AML-193 (cell line): ENCODE measurements around the gene TAF15.

Experiments
- DNase-seq, 2 experiments: peaks; one replicate each; lab custom pipeline; 2025; lab: John Stamatoyannopoulos, UW

The TAF15 gene

GRCh38 chr17:35872196-35872980, 63.1 kb downstream of the TAF15 start:
- DNase-seq = no peak

GRCh38 chr17:35875072-35875799, 66.0 kb downstream of the TAF15 start:
- no peak for DNase-seq

GRCh38 chr17:35875800-35876139, 66.5 kb downstream of the TAF15 start:
- no peak for DNase-seq

GRCh38 chr17:35876534-35876933, 67.2 kb downstream of the TAF15 start:
- DNase-seq = no peak

GRCh38 chr17:35877345-35878029, 68.2 kb downstream of the TAF15 start:
- DNase-seq = no peak

GRCh38 chr17:35878361-35878760, 69.1 kb downstream of the TAF15 start:
- no peak for DNase-seq

- peak; percentile 78 to 83 for DNase-seq
These were observed 70.7 kb downstream of the TAF15 start, which contains the start of gene CCL5 for GRCh38 chr17:35879773-35880654. CCL5 (minus strand) TSS chr17:35880360.

- DNase-seq = no peak
These were observed 80.0 kb downstream of the TAF15 start for GRCh38 chr17:35889241-35889640.

GRCh38 chr17:35889818-35890773, 80.8 kb downstream of the TAF15 start:
- DNase-seq = no peak

GRCh38 chr17:35890774-35891155, 81.5 kb downstream of the TAF15 start:
- no peak for DNase-seq

- DNase-seq = no peak
These were observed 82.0 kb downstream of the TAF15 start for GRCh38 chr17:35891269-35891668.

- no peak for DNase-seq
These were observed 83.1 kb downstream of the TAF15 start for GRCh38 chr17:35892091-35893035.

- DNase-seq = no peak
These were observed 84.5 kb downstream of the TAF15 start for GRCh38 chr17:35893751-35894150.

- DNase-seq = no peak
These were observed 84.9 kb downstream of the TAF15 start for GRCh38 chr17:35894206-35894605.

GRCh38 chr17:35895636-35896587, 86.6 kb downstream of the TAF15 start:
- DNase-seq = peak; percentile 98 to 99
